ENCODE results near the gene DEAF1. TPM values are rescaled to one million over a fixed set of nuclear protein-coding genes. Genes with fewer than 3 reads are reported as not detected.
"Not testable (repeated sequence)": the region's sequence is repeated elsewhere in the genome, so short reads cannot be mapped to it uniquely, and the experiment has no call there.

DEAF1 gene
- total RNA-seq, 1 experiment from 2014 or later = 33.9 TPM

GRCh38 chr11:690738-691633, 4.0 kb downstream of the DEAF1 start:
- ATAC-seq = no peak
- CTCF ChIA-PET = no interaction called here

GRCh38 chr11:690244-690643, 4.8 kb downstream of the DEAF1 start:
- Histone ChIP-seq H3K36me3 (ENCODE audit: control insufficient read depth in 1 of 2, insufficient read depth in 2 of 2, low read length in 2 of 2) (peaks cover 13 to 16% of the 10 kb centered on the region in 2 experiments), H3K4me1 (ENCODE audit: control insufficient read depth in 1 of 2, insufficient read depth in 2 of 2, low read length in 2 of 2) (peaks cover 8 to 21% of the 10 kb centered on the region in 2 experiments), H3K79me2 (ENCODE audit: insufficient read depth, low read length) (peaks cover 26% of the 10 kb centered on the region)
- ATAC-seq; BruUV-seq (replicated peaks); H3K27me3 ChIP-seq (ENCODE audit: insufficient read depth, low read length); H3K9me3 ChIP-seq (ENCODE audit: control insufficient read depth in 1 of 2, insufficient read depth in 1 of 2, low read depth in 1 of 2, low read length in 2 of 2); H3K4me3 ChIP-seq (replicated peaks in 1 of 2; ENCODE audit: low read depth in 1 of 2, low read length in 2 of 2); intact Hi-C loops (cut with micrococcal nuclease); RAD21 ChIA-PET (ENCODE audit: low non-redundant PET in 1 of 2, low total read pairs in 2 of 2, uncharacterized antibody in 2 of 2, unreplicated experiment in 2 of 2); H3K9me2 ChIP-seq (ENCODE audit: insufficient read depth); H3K9ac ChIP-seq (ENCODE audit: low read length); DNase-seq (ENCODE audit: low read depth, low spot score); POLR2A ChIA-PET; CTCF ChIA-PET; H3K4me2 ChIP-seq (ENCODE audit: low read length); H2AFZ ChIP-seq (ENCODE audit: low read depth, low read length, poor library complexity, severe bottlenecking); H4K20me1 ChIP-seq (ENCODE audit: insufficient read depth); H3K27ac ChIP-seq (ENCODE audit: low read depth, low read length): not testable (repeated sequence)

More at GRCh38 chr11:690738-691633, 4.0 kb downstream of the DEAF1 start:
- Histone ChIP-seq H4K20me1 (ENCODE audit: insufficient read depth) (no peaks in the 10 kb centered on the region), H3K4me3 (replicated peaks in 1 of 2; ENCODE audit: low read depth in 1 of 2, low read length in 2 of 2) (no peak overlapping the region), H3K79me2 (ENCODE audit: insufficient read depth, low read length) (peaks cover 26% of the 10 kb centered on the region), H3K4me2 (ENCODE audit: low read length) (no peak overlapping the region), H3K9me3 (ENCODE audit: control insufficient read depth in 1 of 2, insufficient read depth in 1 of 2, low read depth in 1 of 2, low read length in 2 of 2) (no peaks in the 10 kb centered on the region), H3K27ac (ENCODE audit: low read depth, low read length) (no peak overlapping the region), H2AFZ (ENCODE audit: low read depth, low read length, poor library complexity, severe bottlenecking) (no peak overlapping the region), H3K9me2 (ENCODE audit: insufficient read depth) (no peaks in the 10 kb centered on the region), H3K9ac (ENCODE audit: low read length) (no peak overlapping the region), H3K27me3 (ENCODE audit: insufficient read depth, low read length) (no peaks in the 10 kb centered on the region), H3K4me1 (ENCODE audit: control insufficient read depth in 1 of 2, insufficient read depth in 2 of 2, low read length in 2 of 2) (peaks cover 8 to 21% of the 10 kb centered on the region in 2 experiments), H3K36me3 (ENCODE audit: control insufficient read depth in 1 of 2, insufficient read depth in 2 of 2, low read length in 2 of 2) (peaks cover 13 to 16% of the 10 kb centered on the region in 2 experiments)
- no peak for DNase-seq (ENCODE audit: low read depth, low spot score)
- BruUV-seq (replicated peaks) = no TSS peak
- intact Hi-C loops (cut with micrococcal nuclease) = no loop called here
- TF ChIP-seq ZBTB33 (IDR thresholded peaks at IDR 0.05; ENCODE audit: extremely low read depth, insufficient replicate concordance, low read length) = no peak
- TF ChIP-seq ATF3 (IDR thresholded peaks at IDR 0.05) = no peak
- no peak for TF ChIP-seq CBX3 (IDR thresholded peaks at IDR 0.05; ENCODE audit: low read depth)
- no peak for TF ChIP-seq CEBPB (IDR thresholded peaks at IDR 0.05; ENCODE audit: low read depth)
- no peak for TF ChIP-seq POLR2A (IDR thresholded peaks at IDR 0.05; ENCODE audit: borderline replicate concordance, extremely low read depth, insufficient read depth, insufficient read length)
- TF ChIP-seq EZH2phosphoT487 (IDR thresholded peaks at IDR 0.05; ENCODE audit: borderline replicate concordance) = no peak
- no peak for TF ChIP-seq CTCF (IDR thresholded peaks at IDR 0.05 in 2 of 3, conservative IDR thresholded peaks at IDR 0.05 in 1 of 3; ENCODE audit: borderline replicate concordance in 1 of 3, insufficient read depth in 1 of 3, low read depth in 2 of 3, low read length in 2 of 3)
- TF ChIP-seq SP1 (IDR thresholded peaks at IDR 0.05; ENCODE audit: low read depth) = no peak
- TF ChIP-seq ZNF274 (IDR thresholded peaks at IDR 0.05; ENCODE audit: low read depth, low read length) = no peak
- RAD21 ChIA-PET (ENCODE audit: low non-redundant PET in 1 of 2, low total read pairs in 2 of 2, uncharacterized antibody in 2 of 2, unreplicated experiment in 2 of 2) = no interaction called here
- POLR2A ChIA-PET = interaction anchor here (1.2 kb wide), 1 partner anchor 115 kb away, joined by 3 read pairs; the partner anchor contains the start of gene PHRF1

Measured in HCT116 (cell line).